ENCODE results near the gene TRPM8. TPM values are rescaled to one million over a fixed set of nuclear protein-coding genes. Genes with fewer than 3 reads are reported as not detected.
"Not testable (repeated sequence)": the region's sequence is repeated elsewhere in the genome, so short reads cannot be mapped to it uniquely, and the experiment has no call there.

TRPM8 gene
- total and polyA plus RNA-seq, 2 experiments from 2014 or later: 0.11 to 0.14 TPM

- H3K9me3 Mint-ChIP-seq: peaks cover 10% of the 10 kb centered on the region
- not testable (repeated sequence) for H3K27ac Mint-ChIP-seq; DNase-seq (ENCODE audit: low spot score); H3K36me3 ChIP-seq (ENCODE audit: insufficient read depth); H3K4me1 ChIP-seq (ENCODE audit: insufficient read depth); H2AFZ ChIP-seq; H3K4me2 ChIP-seq; H3K79me2 ChIP-seq (replicated peaks; ENCODE audit: insufficient read depth); ATAC-seq; H3K4me3 ChIP-seq; H4K20me1 ChIP-seq (replicated peaks; ENCODE audit: insufficient read depth); H3K27me3 ChIP-seq (ENCODE audit: insufficient read depth); H3K27ac ChIP-seq (ENCODE audit: low read depth); H3F3A ChIP-seq (replicated peaks; ENCODE audit: low read depth); H3K9me2 ChIP-seq (ENCODE audit: insufficient read depth); H3K27me3 Mint-ChIP-seq (ENCODE audit: insufficient read depth, low read depth, poor library complexity); H3K4me3 Mint-ChIP-seq
- peaks cover 11% of the 10 kb centered on the region; the same call in 1 of the 3 replicates for H3K36me3 Mint-ChIP-seq (ENCODE audit: low read depth)
- H3K4me1 Mint-ChIP-seq: peaks cover 16% of the 10 kb centered on the region
Observed at GRCh38 chr2:233972460-233972859, 55.3 kb downstream of the TRPM8 start.

GRCh38 chr2:233972941-233973575 lies 55.9 kb downstream of the TRPM8 start:
- H3K9me2 ChIP-seq (ENCODE audit: insufficient read depth): no peaks in the 10 kb centered on the region
- no peak overlapping the region for H3K4me3 ChIP-seq
- Mint-ChIP-seq H3K27me3 (ENCODE audit: insufficient read depth, low read depth, poor library complexity) (peaks cover 3% of the 10 kb centered on the region), H3K4me1 (peaks cover 16% of the 10 kb centered on the region), H3K36me3 (ENCODE audit: low read depth) (peaks cover 11% of the 10 kb centered on the region; the same call in 1 of the 3 replicates), H3K27ac (no peak overlapping the region), H3K9me3 (peaks cover 10% of the 10 kb centered on the region), H3K4me3 (no peak overlapping the region)
- no peak overlapping the region for H3K4me2 ChIP-seq
- H3K36me3 ChIP-seq (ENCODE audit: insufficient read depth): no peaks in the 10 kb centered on the region
- H2AFZ ChIP-seq: peak overlapping the region; percentile 83; the same call in 1 of the 2 replicates
- H3K27me3 ChIP-seq (ENCODE audit: insufficient read depth): no peaks in the 10 kb centered on the region
- H3K27ac ChIP-seq (ENCODE audit: low read depth): no peak overlapping the region
- H3K79me2 ChIP-seq (replicated peaks; ENCODE audit: insufficient read depth): no peaks in the 10 kb centered on the region
- H3F3A ChIP-seq (replicated peaks; ENCODE audit: low read depth): no peaks in the 10 kb centered on the region
- DNase-seq (ENCODE audit: low spot score): no peak
- no peak for TF ChIP-seq CTCF (conservative IDR thresholded peaks at IDR 0.05; ENCODE audit: low read depth in 2 of 2)
- no peak for TF ChIP-seq STAT1 (IDR thresholded peaks at IDR 0.05; ENCODE audit: unreplicated experiment)
- TF ChIP-seq REST (IDR thresholded peaks at IDR 0.05; ENCODE audit: unreplicated experiment): no peak
- no peak for TF ChIP-seq POLR2AphosphoS5 (IDR thresholded peaks at IDR 0.05; ENCODE audit: low read depth)
- TF ChIP-seq JUNB (IDR thresholded peaks at IDR 0.05; ENCODE audit: unreplicated experiment): no peak
- no peak for TF ChIP-seq ZNF331 (CRISPR knock-in tag; IDR thresholded peaks at IDR 0.05; ENCODE audit: low read depth)
- no peak for TF ChIP-seq CREB1 (CRISPR knock-in tag; IDR thresholded peaks at IDR 0.05; ENCODE audit: low read depth)
- TF ChIP-seq EZH2phosphoT487 (IDR thresholded peaks at IDR 0.05; ENCODE audit: unreplicated experiment): no peak
- TF ChIP-seq EZH2 (IDR thresholded peaks at IDR 0.05; ENCODE audit: low read depth, unreplicated experiment): no peak
- TF ChIP-seq ZNF462 (CRISPR knock-in tag; IDR thresholded peaks at IDR 0.05): no peak
- H3K4me1 ChIP-seq (ENCODE audit: insufficient read depth): peaks cover 7% of the 10 kb centered on the region; the same call in 1 of the 2 replicates
- no peaks in the 10 kb centered on the region for H4K20me1 ChIP-seq (replicated peaks; ENCODE audit: insufficient read depth)
- no peak for ATAC-seq

Measured in GM23338 (cell line).